CD4-positive, alpha-beta T cell treated with Interleukin-2 at 100 ng/mL for 4 hours (primary cell): ENCODE results near the gene ADCY1.
"Not testable (repeated sequence)": the region's sequence is repeated elsewhere in the genome, so short reads cannot be mapped to it uniquely, and the experiment has no call there.

Experiments used
- DNase-seq: peaks from one replicate; pipeline ENCODE4 v3.0.0-alpha.2; 2020; ENCODE audit warnings: low spot score

ADCY1 gene

DNA sequence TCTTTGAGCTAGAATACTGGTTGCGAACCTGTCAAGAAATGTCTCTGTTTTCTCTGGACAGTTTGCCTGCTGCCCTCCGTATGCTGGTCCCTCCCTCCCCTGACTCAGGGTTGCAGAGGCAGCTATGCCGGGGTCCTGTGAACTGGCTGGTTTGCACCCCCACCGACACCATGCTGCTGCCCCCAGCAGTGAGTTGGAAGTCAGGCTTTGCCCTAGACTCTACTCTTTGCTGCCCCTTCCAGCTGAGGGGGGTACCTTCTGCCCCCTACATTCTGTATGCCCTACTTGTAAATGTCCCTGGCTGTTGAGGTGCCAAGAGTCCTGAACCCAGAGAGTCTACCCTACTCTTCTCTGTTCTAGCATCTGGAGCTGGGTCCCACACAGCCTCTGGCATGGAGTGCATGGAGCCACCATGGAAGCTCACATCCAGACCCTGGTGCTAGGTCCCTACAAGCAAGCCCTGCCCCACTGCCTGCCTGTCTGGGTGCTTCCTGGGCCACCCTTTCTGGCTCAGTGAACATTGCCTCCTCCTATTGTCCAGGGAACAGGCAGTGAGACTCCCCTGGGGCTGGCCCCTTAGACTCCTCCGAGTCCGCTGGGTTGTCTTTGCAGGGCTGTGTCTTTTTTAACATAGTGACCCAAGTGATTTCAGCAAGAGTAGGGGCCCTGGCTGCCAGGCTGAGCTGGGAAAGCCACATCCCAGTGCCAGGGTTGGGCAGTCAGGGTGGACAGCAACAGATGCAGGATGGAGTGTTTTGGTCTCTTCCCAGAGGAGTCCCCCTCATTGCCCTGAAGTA is 138.9 kb downstream of the ADCY1 start:
- DNase-seq, result no peak

DNA sequence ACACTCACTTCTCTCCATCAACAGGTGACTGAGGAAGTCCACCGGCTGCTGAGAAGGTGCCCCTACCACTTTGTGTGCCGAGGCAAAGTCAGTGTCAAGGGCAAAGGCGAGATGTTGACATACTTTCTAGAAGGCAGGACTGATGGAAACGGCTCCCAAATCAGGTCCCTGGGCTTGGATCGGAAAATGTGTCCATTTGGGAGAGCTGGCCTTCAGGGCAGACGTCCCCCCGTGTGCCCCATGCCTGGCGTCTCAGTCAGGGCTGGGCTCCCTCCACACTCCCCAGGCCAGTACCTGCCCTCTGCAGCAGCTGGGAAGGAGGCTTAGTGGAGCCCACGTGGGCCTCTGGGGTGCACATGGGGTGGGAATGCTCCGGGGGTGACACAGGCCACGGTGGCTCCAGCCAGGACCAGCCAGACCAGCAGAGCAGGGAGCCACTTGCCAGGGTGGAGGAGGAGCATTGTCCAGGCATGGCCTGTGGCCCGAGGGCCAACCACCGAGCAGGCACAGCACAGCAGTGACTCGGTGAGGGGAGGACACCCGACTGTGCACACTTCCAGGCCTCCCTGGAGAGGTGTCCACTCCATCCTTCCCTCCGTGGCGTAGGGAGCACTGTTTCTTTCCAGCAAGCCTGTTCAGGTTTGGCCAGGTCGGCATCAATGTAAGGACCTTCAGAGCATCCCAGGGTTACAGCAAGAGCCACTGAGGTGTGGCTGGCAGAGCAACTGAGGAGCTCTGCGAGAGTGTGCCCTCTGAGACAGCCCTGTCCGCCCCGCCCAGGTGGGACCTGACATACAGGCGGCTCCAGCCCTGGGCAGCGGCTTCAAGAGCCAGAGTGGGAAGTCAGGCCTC is 139.7 kb downstream of the ADCY1 start:
- DNase-seq, result no peak

- no peak for DNase-seq
These were observed 140.3 kb downstream of the ADCY1 start for GRCh38 chr7:45714521-45714820.

- no peak for DNase-seq
These were observed 141.5 kb downstream of the ADCY1 start for GRCh38 chr7:45715471-45716352.

DNA sequence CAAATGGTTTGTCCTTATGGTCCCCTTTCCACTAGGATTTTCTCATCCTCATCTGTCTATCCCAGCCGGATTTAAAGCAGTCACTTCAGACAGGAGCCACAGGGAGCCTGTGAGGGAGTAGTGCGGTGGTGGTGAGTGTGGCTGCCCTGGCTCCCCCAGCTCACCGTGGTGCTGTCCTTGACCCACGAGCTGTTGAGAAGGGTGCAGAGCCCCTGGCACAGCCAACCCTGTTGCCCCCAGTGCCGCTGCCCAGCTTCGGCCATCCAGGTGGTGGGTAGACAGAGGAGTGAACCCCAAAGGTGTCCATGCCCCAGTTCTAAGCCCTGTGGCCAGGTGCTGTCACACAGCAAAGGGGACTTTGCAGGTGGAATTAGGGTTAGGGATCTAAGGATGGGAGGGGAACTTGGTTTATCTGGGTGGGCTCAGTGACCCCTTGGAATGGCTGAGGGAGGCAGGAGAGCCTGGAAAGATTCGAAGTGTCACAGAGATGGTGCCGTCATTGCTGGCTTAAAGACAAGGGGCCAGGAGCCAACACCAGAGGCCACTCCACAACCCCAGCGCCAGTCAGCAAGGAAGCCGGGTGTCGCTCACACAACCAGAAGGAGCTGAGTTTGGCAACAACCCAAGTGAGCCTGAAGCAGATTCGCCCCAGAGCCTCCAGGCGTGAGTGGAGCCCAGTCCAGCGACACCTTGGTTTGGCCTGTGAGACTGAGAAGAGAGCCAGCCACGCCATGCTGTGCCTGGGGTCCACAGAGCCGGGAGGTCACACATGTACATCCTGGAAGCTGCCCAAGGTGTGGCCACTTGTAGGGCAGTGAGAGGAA is 142.4 kb downstream of the ADCY1 start:
- DNase-seq, result no peak

GRCh38 chr7:45717537-45718235 is 143.5 kb downstream of the ADCY1 start:
- DNase-seq, result no peak

DNA sequence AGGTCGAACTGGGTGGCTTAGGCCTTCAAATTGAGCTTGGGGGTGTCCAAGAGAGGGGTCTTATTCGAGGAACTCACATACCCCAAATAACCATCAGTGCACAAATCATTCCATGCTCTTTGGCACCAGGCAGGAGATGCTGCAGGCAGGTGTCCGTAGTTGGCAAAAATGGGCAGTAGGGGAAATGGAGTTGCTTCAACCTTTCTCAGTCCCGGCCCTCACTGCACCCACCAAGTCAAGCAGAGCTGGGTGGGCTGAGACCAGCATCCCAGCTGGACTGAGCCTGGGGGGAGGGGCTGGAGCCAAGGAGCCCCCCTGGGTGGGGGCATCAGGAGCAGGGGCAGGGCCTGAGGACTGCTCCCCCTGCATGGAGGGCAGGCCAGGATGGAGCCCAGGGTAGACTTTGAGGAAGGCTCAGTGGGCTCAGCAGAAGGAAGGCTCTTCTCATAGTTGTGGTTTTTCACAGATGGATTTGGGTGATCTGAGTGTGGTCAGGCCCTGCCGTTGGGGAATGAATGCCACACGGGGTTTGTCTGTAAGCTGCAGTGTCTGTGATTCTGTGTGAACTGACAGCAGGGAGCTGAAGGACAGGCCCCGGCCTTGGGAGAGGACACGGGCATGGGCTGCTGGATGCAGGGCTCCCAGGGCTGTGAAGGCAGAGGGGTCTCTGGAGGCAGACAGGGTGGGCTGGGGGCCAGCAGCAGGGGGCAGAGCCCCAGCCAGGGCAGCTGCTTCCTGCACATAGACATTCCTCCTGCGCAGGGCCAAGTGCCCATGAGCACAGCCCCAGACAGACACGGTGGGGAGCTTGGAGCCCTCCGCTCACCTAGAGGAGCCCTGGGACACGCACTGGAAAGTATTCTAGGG is 144.5 kb downstream of the ADCY1 start:
- no peak for DNase-seq

GRCh38 chr7:45720989-45721388 is 146.8 kb downstream of the ADCY1 start:
- no peak for DNase-seq

DNA sequence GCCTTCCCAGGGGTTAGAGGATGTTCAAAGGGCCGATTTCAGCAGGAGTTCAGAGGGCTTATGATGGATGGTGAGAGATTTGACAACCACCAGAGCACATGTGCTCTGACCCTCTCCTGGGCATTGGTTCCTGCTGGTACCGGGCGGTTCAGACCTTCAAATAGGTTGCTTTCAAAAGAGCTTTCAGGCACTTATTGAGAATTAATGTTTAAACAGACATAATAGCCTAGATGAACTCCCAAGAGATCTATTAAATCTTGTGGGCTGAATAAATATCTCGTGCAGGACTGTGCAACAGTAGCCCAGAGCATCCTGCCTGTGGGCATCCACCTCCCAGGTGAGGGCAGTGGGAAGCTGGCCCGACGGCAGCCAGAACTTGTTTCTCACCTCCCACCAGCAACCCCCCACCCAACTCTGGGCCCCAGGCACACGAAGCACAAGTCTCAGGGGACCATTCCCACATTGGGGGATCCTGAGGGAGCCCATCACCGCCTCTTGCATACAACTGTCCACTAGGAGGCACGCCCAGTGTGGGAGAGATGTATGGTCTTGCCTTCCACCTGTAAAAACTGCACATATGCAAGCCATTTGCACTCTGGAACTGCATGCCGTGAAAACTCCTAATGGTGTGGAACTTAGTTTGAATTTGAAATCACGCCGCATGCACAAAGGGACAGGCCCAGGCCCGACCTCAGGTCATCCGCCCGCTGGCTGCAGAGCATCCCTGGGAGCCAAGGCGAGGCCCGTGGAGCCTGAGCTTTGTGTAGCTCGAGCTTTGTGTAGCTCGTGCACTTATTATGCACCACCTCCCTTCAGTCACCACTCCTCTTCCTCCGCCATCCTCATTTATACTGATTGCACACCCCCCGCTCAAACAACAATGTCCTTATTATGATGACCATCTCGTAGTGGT is 147.8 kb downstream of the ADCY1 start:
- no peak for DNase-seq

DNA sequence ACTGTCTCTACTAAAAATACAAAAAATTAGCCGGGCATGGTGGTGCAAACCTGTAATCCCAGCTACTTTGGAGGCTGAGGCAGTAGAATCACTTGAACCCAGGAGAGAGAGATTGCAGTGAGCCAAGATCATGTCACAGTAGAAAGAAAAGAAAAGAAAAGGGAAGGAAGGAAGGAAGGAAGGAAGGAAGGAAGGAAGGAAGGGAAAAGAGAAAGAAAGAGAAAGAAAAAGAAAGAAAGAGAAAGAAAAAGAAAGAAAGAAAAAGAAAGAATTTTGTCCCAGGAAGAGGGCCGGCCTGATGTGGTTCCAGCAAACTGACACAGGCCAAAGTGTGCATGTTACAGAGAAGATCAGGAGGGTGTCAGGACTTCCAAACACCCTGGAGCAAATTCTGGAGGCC is 151.1 kb downstream of the ADCY1 start:
- DNase-seq, result not testable (repeated sequence)

GRCh38 chr7:45726883-45727282 is 152.7 kb downstream of the ADCY1 start:
- no peak for DNase-seq

DNA sequence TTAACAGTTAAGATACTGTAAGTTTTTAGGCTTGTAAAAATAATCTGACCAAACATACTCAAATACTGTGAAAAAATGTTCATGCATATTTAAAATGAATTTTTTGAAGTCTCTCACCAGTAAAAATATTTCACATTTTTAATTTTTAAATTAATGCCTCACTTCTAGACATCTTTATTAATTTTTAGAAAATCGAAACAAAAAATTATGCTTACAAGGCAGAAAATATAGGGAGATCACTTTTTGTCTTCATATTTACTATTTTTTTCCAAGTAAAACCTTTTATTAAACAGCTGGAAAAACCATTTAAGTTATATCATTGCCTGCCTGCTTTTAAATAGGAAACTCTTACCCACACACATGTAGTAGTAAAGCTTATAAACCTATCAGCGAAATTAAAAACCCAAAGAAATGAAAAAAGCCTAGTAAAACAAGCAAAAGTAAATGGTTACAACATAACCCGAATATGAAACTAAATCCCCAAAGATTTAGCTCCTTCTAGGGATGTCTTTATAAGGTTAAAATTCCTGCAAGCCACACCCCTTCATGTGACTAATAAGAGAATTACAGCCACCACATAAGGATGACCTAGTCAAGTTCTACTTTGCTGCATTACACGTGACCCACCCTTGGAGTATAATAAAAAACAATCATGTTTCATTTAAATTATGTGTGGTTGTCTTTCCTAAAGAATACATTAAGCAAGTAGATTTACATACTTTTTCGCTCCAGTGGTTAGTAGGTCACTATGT is 157.7 kb downstream of the ADCY1 start:
- not testable (repeated sequence) for DNase-seq

- DNase-seq, result not testable (repeated sequence)
These were observed 164.8 kb downstream of the ADCY1 start for GRCh38 chr7:45738920-45739319.

- DNase-seq, result not testable (repeated sequence)
These were observed 166.4 kb downstream of the ADCY1 start for GRCh38 chr7:45740573-45740972.

DNA sequence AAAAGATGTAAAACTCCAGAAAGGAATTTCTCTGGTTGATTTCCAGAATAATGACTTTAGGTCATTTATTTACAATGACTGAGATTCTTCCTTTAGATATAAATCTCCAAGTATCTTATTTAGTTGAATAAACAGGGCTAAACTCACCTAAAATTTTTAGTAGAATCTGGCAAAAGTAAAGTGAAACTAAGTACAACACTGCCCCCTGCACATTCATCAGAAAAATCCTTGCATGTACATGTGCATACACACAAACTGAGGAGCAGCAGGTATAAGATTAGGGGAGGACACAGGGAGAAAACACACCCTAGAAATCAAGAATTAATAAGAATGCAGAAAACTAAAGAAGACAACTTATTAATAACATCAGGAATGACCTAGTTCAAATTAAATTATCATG is 174.8 kb downstream of the ADCY1 start:
- DNase-seq, result not testable (repeated sequence)

GRCh38 chr7:45751352-45751751 is 177.2 kb downstream of the ADCY1 start:
- not testable (repeated sequence) for DNase-seq

DNA sequence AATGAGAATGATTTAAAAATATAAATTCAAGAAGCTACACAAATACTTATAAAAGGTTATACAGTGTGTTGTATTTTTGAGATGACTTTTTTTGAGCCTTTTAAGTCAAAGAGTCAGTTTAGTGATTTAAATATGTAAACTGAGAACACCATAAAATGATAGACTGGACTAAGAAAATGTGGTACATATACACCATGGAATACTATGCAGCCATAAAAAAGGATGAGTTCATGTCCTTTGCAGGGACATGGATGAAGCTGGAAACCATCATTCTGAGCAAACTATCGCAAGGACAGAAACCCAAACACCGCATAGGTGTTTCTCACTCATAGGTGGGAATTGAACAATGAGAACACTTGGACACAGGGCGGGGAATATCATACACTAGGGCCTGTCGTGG is 182.2 kb downstream of the ADCY1 start:
- not testable (repeated sequence) for DNase-seq

DNA sequence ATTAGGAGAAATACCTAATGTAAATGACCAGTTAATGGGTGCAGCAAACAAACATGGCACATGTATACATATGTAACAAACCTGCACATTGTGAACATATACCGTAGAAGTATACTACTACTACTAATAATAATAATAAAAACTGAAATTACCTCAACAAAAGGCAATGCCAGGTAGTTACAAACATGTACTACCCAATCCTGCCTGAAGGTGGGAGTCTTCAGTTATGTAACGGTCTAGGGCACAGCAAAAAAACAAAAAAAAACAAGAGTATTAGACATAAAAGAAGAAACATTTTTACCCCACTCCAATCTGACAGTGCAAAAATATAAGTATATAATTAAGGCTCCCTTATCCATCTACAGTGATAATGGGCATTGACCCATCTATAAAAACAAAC is 182.6 kb downstream of the ADCY1 start:
- DNase-seq, result peak; percentile 15
